Endodermal cell (in vitro differentiated cells): ENCODE measurements around the gene IL9. TPM values are rescaled to one million over a fixed set of nuclear protein-coding genes. Genes with fewer than 3 reads are reported as not detected.

ENCODE experiments used
- DNase-seq: peaks from one replicate; pipeline ENCODE4 v3.0.0-alpha.2; 2017
- H3K27ac ChIP-seq: 2 replicates; pipeline ENCODE4 v1.5.1; 2013; ENCODE audit warnings: mild to moderate bottlenecking, low read depth, low read length, moderate library complexity
- H3K27me3 ChIP-seq: 2 replicates; pipeline ENCODE4 v1.6.1; 2013; ENCODE audit warnings: mild to moderate bottlenecking, low read length, moderate library complexity; ENCODE audit not compliant: insufficient read depth, control insufficient read depth, poor library complexity, severe bottlenecking
- H3K36me3 ChIP-seq: 2 replicates; pipeline ENCODE4 v1.7.0; 2013; ENCODE audit warnings: mild to moderate bottlenecking, low read length, moderate library complexity; ENCODE audit not compliant: control insufficient read depth, insufficient read depth
- H3K4me1 ChIP-seq: one replicate; pipeline ENCODE4 v1.7.0; 2013; ENCODE audit warnings: low read length; ENCODE audit not compliant: control insufficient read depth, insufficient read depth
- H3K4me3 ChIP-seq: 2 replicates; pipeline ENCODE4 v1.5.1; 2013; ENCODE audit warnings: mild to moderate bottlenecking, low read length, moderate library complexity
- H3K9ac ChIP-seq: 2 replicates; pipeline ENCODE4 v1.6.1; 2013; ENCODE audit warnings: mild to moderate bottlenecking, low read length, moderate library complexity; ENCODE audit not compliant: poor library complexity, severe bottlenecking; ENCODE audit errors: extremely low read depth
- H3K9me3 ChIP-seq: 2 replicates; pipeline ENCODE4 v1.6.1; 2013; ENCODE audit warnings: mild to moderate bottlenecking, low read length, moderate library complexity; ENCODE audit not compliant: control insufficient read depth
- H3K27ac Mint-ChIP-seq: 2 replicates; pipeline ENCODE4 v1.8.0; 2020; ENCODE audit warnings: mixed read lengths
- H3K27me3 Mint-ChIP-seq: 2 replicates; pipeline ENCODE4 v1.8.0; 2021; ENCODE audit warnings: mild to moderate bottlenecking, mixed read lengths; ENCODE audit not compliant: insufficient read depth
- H3K36me3 Mint-ChIP-seq: 2 replicates; pipeline ENCODE4 v1.8.0; 2020; ENCODE audit warnings: low read depth, mixed read lengths
- H3K4me1 Mint-ChIP-seq: 2 replicates; pipeline ENCODE4 v1.8.0; 2020; ENCODE audit warnings: mixed read lengths
- H3K4me3 Mint-ChIP-seq: 2 replicates; pipeline ENCODE4 v1.8.0; 2020; ENCODE audit warnings: mild to moderate bottlenecking, moderate library complexity, mixed read lengths
- H3K9me3 Mint-ChIP-seq: 2 replicates; pipeline ENCODE4 v1.8.0; 2020; ENCODE audit warnings: mild to moderate bottlenecking, mixed read lengths
- WGBS, 2 experiments: methylation state at CpG; one replicate each; pipeline versions ENCODE4 v1.1.5 to v1.1.7; 2013; ENCODE audit warnings: missing lambda C conversion rate in 2 of 2, mixed read lengths in 1 of 2; ENCODE audit not compliant: insufficient coverage in 1 of 2, insufficient read length in 1 of 2; 5-methylcytosine and 5-hydroxymethylcytosine counted together
- total RNA-seq, 2 donors: library from RNA; stranded (reverse); fragmentation: NEBNext Ultra II Directional in 1 of 2; extraction: Animal tissue kit (Norgen Biotek cat#: 25700) in 1 of 2; gene quantifications; 2 replicates in 1 of 2; 3 replicates in 1 of 2; pipeline ENCODE4 v1.2.1, GENCODE V29; 2021
- TF ChIP-seq, protein P1 (sequence below): fragments of 200-600 bp; sonication (generic); conservative IDR thresholded peaks from 2 replicates; pipeline ENCODE4 v1.5.0; 2021; ENCODE audit warnings: antibody characterized with exemption, mild to moderate bottlenecking

IL9 gene
- total RNA-seq, 2 donors from 2014 or later: not detected

DNA sequence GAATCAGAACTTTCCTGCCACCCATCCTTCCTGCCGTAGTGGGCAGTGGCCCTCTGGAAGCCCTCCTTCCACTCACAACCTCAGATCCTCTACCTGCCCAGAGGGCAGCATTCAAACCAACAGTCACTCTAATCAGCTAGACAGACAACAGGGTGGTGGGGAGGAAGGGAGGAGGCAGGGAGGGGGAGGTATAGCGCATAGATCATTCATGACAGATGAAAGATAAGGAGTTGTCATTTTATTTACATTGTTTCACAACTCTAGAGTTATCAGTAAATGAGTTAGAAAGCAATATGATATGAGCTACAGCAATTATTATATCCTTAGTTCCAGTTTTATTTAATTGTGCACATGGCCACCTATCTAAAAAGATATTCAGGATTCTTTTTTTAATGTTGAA is 852 bp downstream of the IL9 start:
- Histone ChIP-seq H3K27ac (no peak overlapping the region), H3K36me3 (no peaks in the 10 kb centered on the region), H3K27me3 (peaks cover 5% of the 10 kb centered on the region), H3K4me3 (no peak overlapping the region), H3K4me1 (no peaks in the 10 kb centered on the region), H3K9me3 (no peaks in the 10 kb centered on the region), H3K9ac (no peak overlapping the region)
- TF ChIP-seq, protein P1, sequence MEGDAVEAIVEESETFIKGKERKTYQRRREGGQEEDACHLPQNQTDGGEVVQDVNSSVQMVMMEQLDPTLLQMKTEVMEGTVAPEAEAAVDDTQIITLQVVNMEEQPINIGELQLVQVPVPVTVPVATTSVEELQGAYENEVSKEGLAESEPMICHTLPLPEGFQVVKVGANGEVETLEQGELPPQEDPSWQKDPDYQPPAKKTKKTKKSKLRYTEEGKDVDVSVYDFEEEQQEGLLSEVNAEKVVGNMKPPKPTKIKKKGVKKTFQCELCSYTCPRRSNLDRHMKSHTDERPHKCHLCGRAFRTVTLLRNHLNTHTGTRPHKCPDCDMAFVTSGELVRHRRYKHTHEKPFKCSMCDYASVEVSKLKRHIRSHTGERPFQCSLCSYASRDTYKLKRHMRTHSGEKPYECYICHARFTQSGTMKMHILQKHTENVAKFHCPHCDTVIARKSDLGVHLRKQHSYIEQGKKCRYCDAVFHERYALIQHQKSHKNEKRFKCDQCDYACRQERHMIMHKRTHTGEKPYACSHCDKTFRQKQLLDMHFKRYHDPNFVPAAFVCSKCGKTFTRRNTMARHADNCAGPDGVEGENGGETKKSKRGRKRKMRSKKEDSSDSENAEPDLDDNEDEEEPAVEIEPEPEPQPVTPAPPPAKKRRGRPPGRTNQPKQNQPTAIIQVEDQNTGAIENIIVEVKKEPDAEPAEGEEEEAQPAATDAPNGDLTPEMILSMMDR: no peak
- Mint-ChIP-seq H3K27ac (no peak overlapping the region), H3K4me1 (peaks cover 7% of the 10 kb centered on the region), H3K9me3 (no peaks in the 10 kb centered on the region), H3K4me3 (no peak overlapping the region), H3K36me3 (no peaks in the 10 kb centered on the region), H3K27me3 (peaks cover 29% of the 10 kb centered on the region)
- WGBS, 2 experiments: 100% methylated on average over 1 of the region's 2 CpGs
- no peak for DNase-seq

DNA sequence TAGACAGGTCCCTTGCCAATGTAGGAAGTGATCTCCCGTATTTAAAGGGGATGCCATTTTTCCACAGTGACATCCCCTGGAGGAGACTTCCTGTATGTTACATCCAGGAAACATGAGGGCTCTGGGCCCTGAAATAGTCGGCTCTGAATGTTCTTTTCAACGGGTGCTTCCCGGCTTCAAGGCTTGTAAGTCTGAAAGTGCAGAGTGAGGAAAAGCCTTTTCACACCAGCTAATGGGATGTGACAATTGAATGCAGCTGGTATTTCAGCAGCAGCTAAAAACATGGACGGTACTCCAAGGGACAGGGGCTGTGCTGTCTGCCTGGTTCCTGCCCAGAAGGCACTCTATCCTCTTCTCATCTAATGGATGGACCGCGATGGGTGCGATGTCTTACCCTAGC is 1.4 kb downstream of the IL9 start:
- Histone ChIP-seq H3K9ac (no peak overlapping the region), H3K9me3 (no peaks in the 10 kb centered on the region), H3K27ac (no peak overlapping the region), H3K4me1 (no peaks in the 10 kb centered on the region), H3K36me3 (no peaks in the 10 kb centered on the region), H3K27me3 (peaks cover 5% of the 10 kb centered on the region), H3K4me3 (no peak overlapping the region)
- H3K4me3 Mint-ChIP-seq: no peak overlapping the region
- H3K27me3 Mint-ChIP-seq: peaks cover 29% of the 10 kb centered on the region
- DNase-seq: no peak
- H3K9me3 Mint-ChIP-seq: no peaks in the 10 kb centered on the region
- no peak overlapping the region for H3K27ac Mint-ChIP-seq
- TF ChIP-seq, protein P1: no peak
- 81 to 85% methylated on average over 5 to 8 of the region's 8 CpGs for WGBS, 2 experiments
- H3K36me3 Mint-ChIP-seq: no peaks in the 10 kb centered on the region
- peaks cover 7% of the 10 kb centered on the region for H3K4me1 Mint-ChIP-seq

DNA sequence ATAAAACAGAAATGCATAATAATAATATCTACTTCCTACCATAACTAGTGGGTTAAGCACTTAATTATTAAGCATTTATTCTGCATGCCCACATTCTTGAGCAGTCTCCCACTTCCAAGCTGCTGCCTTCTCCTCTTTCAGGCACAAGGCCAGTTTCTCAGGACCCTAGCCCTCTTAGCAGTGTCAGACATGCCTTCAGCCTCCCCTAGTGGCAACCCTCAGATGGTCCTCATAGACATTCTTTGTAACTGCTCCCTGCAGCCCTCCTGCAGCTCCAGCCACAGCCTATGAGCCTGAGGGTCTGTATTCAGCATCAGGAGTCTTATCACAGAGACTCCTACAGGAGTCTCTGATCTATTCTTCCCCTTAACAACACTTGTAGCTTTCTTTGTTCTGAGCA is 3.9 kb downstream of the IL9 start:
- no peaks in the 10 kb centered on the region for H3K36me3 ChIP-seq
- peak; percentile 90 for DNase-seq
- no peaks in the 10 kb centered on the region for H3K9me3 Mint-ChIP-seq
- no peak overlapping the region for H3K4me3 ChIP-seq
- H3K27me3 Mint-ChIP-seq: peaks cover 27% of the 10 kb centered on the region
- H3K4me3 Mint-ChIP-seq: no peak overlapping the region
- peaks cover 11% of the 10 kb centered on the region for H3K4me1 Mint-ChIP-seq
- no peak overlapping the region for H3K27ac ChIP-seq
- H3K9me3 ChIP-seq: no peaks in the 10 kb centered on the region
- H3K36me3 Mint-ChIP-seq: no peaks in the 10 kb centered on the region
- TF ChIP-seq, protein P1: peak; percentile 81
- H3K27ac Mint-ChIP-seq: no peak overlapping the region
- H3K9ac ChIP-seq: no peak overlapping the region
- H3K4me1 ChIP-seq: peaks cover 2% of the 10 kb centered on the region
- no peaks in the 10 kb centered on the region for H3K27me3 ChIP-seq
